NB4 (cell line): ENCODE results near the gene IARS2.
"Not testable (repeated sequence)": the region's sequence is repeated elsewhere in the genome, so short reads cannot be mapped to it uniquely, and the experiment has no call there.

Source experiments
- POLR2A ChIP-seq: IDR thresholded peaks from 2 replicates; pipeline ENCODE4 v1.6.1; 2011; ENCODE audit warnings: mild to moderate bottlenecking; ENCODE audit not compliant: insufficient read length; ENCODE audit errors: extremely low read depth
- TF ChIP-seq, protein P1 (sequence below): IDR thresholded peaks from one replicate; pipeline ENCODE4 v1.5.1; 2012; ENCODE audit warnings: low read depth, low read length
- TF ChIP-seq, protein P2 (sequence below): IDR thresholded peaks from 2 replicates; pipeline ENCODE4 v1.6.1; 2011; ENCODE audit warnings: low read depth, low read length

DNA sequence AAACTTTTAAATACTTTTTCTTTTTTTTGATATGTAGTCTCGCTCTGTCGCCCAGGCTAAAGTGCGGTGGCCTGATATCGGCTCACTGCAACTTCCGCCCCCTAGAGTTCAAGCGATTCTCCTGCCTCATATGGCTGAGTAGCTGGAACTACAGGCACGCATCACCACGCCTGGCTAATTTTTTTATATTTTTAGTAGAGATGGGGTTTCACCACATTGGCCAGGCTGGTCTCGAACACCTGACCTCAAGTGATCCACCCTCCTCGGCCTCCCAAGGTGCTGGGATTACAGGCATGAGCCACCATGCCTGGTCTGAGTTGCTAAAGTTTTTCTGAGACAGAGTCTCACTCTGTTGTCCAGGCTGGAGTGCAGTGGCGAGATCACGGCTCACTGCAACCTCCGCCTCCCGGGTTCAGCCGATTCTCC is 7.7 kb upstream of the IARS2 start:
- TF ChIP-seq, protein P1, sequence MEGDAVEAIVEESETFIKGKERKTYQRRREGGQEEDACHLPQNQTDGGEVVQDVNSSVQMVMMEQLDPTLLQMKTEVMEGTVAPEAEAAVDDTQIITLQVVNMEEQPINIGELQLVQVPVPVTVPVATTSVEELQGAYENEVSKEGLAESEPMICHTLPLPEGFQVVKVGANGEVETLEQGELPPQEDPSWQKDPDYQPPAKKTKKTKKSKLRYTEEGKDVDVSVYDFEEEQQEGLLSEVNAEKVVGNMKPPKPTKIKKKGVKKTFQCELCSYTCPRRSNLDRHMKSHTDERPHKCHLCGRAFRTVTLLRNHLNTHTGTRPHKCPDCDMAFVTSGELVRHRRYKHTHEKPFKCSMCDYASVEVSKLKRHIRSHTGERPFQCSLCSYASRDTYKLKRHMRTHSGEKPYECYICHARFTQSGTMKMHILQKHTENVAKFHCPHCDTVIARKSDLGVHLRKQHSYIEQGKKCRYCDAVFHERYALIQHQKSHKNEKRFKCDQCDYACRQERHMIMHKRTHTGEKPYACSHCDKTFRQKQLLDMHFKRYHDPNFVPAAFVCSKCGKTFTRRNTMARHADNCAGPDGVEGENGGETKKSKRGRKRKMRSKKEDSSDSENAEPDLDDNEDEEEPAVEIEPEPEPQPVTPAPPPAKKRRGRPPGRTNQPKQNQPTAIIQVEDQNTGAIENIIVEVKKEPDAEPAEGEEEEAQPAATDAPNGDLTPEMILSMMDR = peak; percentile 21
- TF ChIP-seq, protein P2, sequence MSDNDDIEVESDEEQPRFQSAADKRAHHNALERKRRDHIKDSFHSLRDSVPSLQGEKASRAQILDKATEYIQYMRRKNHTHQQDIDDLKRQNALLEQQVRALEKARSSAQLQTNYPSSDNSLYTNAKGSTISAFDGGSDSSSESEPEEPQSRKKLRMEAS = not testable (repeated sequence)
- not testable (repeated sequence) for TF ChIP-seq POLR2A
